ENCODE results near the gene NTRK3. TPM values are rescaled to one million over a fixed set of nuclear protein-coding genes. Genes with fewer than 3 reads are reported as not detected.

NTRK3 gene
- total RNA-seq, 5 donors from 2014 or later (not counting 1 experiment from before 2014, with no cell fraction given): not detected

GRCh38 chr15:88225461-88225860, 31.1 kb downstream of the NTRK3 start:
- Histone ChIP-seq H3K27me3 (replicated peaks in 1 of 2; ENCODE audit: control insufficient read depth in 2 of 2, extremely low read depth in 1 of 2, insufficient read depth in 2 of 2, low read length in 1 of 2) (peaks cover 0 to 28% of the 10 kb centered on the region in 2 experiments), H3K4me1 (ENCODE audit: control insufficient read depth in 1 of 2, extremely low read depth in 1 of 2, insufficient read depth in 2 of 2, low read length in 2 of 2) (no peaks in the 10 kb centered on the region), H3K4me3 (ENCODE audit: control insufficient read depth in 1 of 2, extremely low read depth in 1 of 2, low read length in 1 of 2) (no peak overlapping the region), H3K36me3 (ENCODE audit: control insufficient read depth in 2 of 2, extremely low read depth in 1 of 2, insufficient read depth in 1 of 2, low read length in 1 of 2) (no peaks in the 10 kb centered on the region), H3K27ac (ENCODE audit: low read length) (no peak overlapping the region), H3K9me3 (no peaks in the 10 kb centered on the region)
- 10% methylated on average over 2 of the region's 5 CpGs for WGBS (ENCODE audit: insufficient coverage)
- H3K27me3 Mint-ChIP-seq: peaks cover 13 to 34% of the 10 kb centered on the region in 2 donors
- DNase-seq: no peak
- ATAC-seq (replicated peaks in 1 of 4): no peak
- ChIA-PET CTCF (no interaction called here), POLR2A (no interaction called here)
- H3K27ac Mint-ChIP-seq: no peak overlapping the region
- H3K4me1 Mint-ChIP-seq: no peaks in the 10 kb centered on the region
- no peaks in the 10 kb centered on the region for H3K36me3 Mint-ChIP-seq
- no peaks in the 10 kb centered on the region for H3K9me3 Mint-ChIP-seq
- H3K4me3 Mint-ChIP-seq: no peak overlapping the region

GRCh38 chr15:88223084-88223483, 33.5 kb downstream of the NTRK3 start:
- Histone ChIP-seq H3K4me1 (ENCODE audit: control insufficient read depth in 1 of 2, extremely low read depth in 1 of 2, insufficient read depth in 2 of 2, low read length in 2 of 2) (no peaks in the 10 kb centered on the region), H3K27ac (ENCODE audit: low read length) (no peak overlapping the region), H3K4me3 (ENCODE audit: control insufficient read depth in 1 of 2, extremely low read depth in 1 of 2, low read length in 1 of 2) (no peak overlapping the region), H3K27me3 (replicated peaks in 1 of 2; ENCODE audit: control insufficient read depth in 2 of 2, extremely low read depth in 1 of 2, insufficient read depth in 2 of 2, low read length in 1 of 2) (peaks cover 0 to 23% of the 10 kb centered on the region in 2 experiments), H3K9me3 (no peaks in the 10 kb centered on the region), H3K36me3 (ENCODE audit: control insufficient read depth in 2 of 2, extremely low read depth in 1 of 2, insufficient read depth in 1 of 2, low read length in 1 of 2) (no peaks in the 10 kb centered on the region)
- Mint-ChIP-seq H3K27me3 (peaks cover 3 to 23% of the 10 kb centered on the region in 2 donors), H3K36me3 (no peaks in the 10 kb centered on the region), H3K4me3 (no peak overlapping the region), H3K4me1 (no peaks in the 10 kb centered on the region), H3K27ac (no peak overlapping the region), H3K9me3 (no peaks in the 10 kb centered on the region)
- DNase-seq (no peak), ATAC-seq (replicated peaks in 1 of 4) (no peak)
- ChIA-PET CTCF (interaction anchor here in 1 of 2 donors (0.7 kb wide), 1 partner anchor 449 kb away, joined by 3 read pairs; no protein-coding TSS in a partner anchor), POLR2A (no interaction called here)
- 74% methylated on average over 8 of the region's 14 CpGs for WGBS (ENCODE audit: insufficient coverage)

- Mint-ChIP-seq H3K4me3 (no peak overlapping the region), H3K36me3 (no peaks in the 10 kb centered on the region), H3K9me3 (peaks cover 0 to 4% (median 0%) of the 10 kb centered on the region in 3 donors), H3K27me3 (peaks cover 0 to 17% of the 10 kb centered on the region in 2 donors), H3K4me1 (no peaks in the 10 kb centered on the region), H3K27ac (no peak overlapping the region)
- DNase-seq (no peak), ATAC-seq (replicated peaks in 1 of 4) (no peak)
- 60% methylated on average over 2 of the region's 6 CpGs for WGBS (ENCODE audit: insufficient coverage)
- H3K36me3 ChIP-seq (ENCODE audit: control insufficient read depth in 2 of 2, extremely low read depth in 1 of 2, insufficient read depth in 1 of 2, low read length in 1 of 2): no peaks in the 10 kb centered on the region
- peaks cover 0 to 21% of the 10 kb centered on the region in 2 experiments for H3K27me3 ChIP-seq (replicated peaks in 1 of 2; ENCODE audit: control insufficient read depth in 2 of 2, extremely low read depth in 1 of 2, insufficient read depth in 2 of 2, low read length in 1 of 2)
- H3K9me3 ChIP-seq: no peaks in the 10 kb centered on the region
- H3K4me1 ChIP-seq (ENCODE audit: control insufficient read depth in 1 of 2, extremely low read depth in 1 of 2, insufficient read depth in 2 of 2, low read length in 2 of 2): no peaks in the 10 kb centered on the region
- no peak overlapping the region for H3K4me3 ChIP-seq (ENCODE audit: control insufficient read depth in 1 of 2, extremely low read depth in 1 of 2, low read length in 1 of 2)
- ChIA-PET CTCF (interaction anchor here in 1 of 2 donors (0.5 kb wide), 1 partner anchor 25 kb away, joined by 4 read pairs; no protein-coding TSS in a partner anchor), POLR2A (no interaction called here)
- no peak overlapping the region for H3K27ac ChIP-seq (ENCODE audit: low read length)
Observed at GRCh38 chr15:88221836-88222235, 34.7 kb downstream of the NTRK3 start.

- H3K4me1 ChIP-seq (ENCODE audit: control insufficient read depth in 1 of 2, extremely low read depth in 1 of 2, insufficient read depth in 2 of 2, low read length in 2 of 2): no peaks in the 10 kb centered on the region
- POLR2A ChIA-PET: no interaction called here
- DNase-seq (no peak), ATAC-seq (replicated peaks in 1 of 4) (no peak)
- Mint-ChIP-seq H3K4me1 (no peaks in the 10 kb centered on the region), H3K36me3 (no peaks in the 10 kb centered on the region), H3K27me3 (peaks cover 0 to 13% of the 10 kb centered on the region in 2 donors), H3K4me3 (no peak overlapping the region), H3K9me3 (peaks cover 0 to 4% (median 0%) of the 10 kb centered on the region in 3 donors), H3K27ac (no peak overlapping the region)
- peaks cover 0 to 17% of the 10 kb centered on the region in 2 experiments for H3K27me3 ChIP-seq (replicated peaks in 1 of 2; ENCODE audit: control insufficient read depth in 2 of 2, extremely low read depth in 1 of 2, insufficient read depth in 2 of 2, low read length in 1 of 2)
- CTCF ChIA-PET: no interaction called here
- 85% methylated on average over 3 of the region's 11 CpGs for WGBS (ENCODE audit: insufficient coverage)
- H3K36me3 ChIP-seq (ENCODE audit: control insufficient read depth in 2 of 2, extremely low read depth in 1 of 2, insufficient read depth in 1 of 2, low read length in 1 of 2): no peaks in the 10 kb centered on the region
- no peaks in the 10 kb centered on the region for H3K9me3 ChIP-seq
- H3K27ac ChIP-seq (ENCODE audit: low read length): no peak overlapping the region
- H3K4me3 ChIP-seq (ENCODE audit: control insufficient read depth in 1 of 2, extremely low read depth in 1 of 2, low read length in 1 of 2): no peak overlapping the region
Observed at GRCh38 chr15:88220443-88221335, 35.9 kb downstream of the NTRK3 start.

DNA sequence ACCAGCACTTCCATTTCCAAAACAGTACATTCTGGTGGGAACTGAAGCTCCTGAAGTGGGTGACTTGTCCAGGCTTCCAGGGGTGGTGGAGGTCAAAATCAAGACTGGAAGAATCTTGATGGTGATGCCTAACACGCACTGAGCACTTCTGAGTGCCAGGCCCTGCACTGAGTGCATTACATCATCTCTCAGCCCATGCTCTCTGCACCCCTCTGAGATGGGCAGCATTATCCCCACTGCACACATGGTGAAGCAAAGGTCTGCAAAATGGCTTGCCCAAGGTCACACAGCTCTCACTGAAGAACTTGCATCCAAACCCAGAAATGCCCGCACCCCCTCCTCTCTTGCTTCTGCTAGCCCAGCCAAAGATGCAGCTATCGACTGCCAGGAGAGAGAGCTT, 36.9 kb downstream of the NTRK3 start:
- ChIA-PET CTCF (no interaction called here), POLR2A (no interaction called here)
- Histone ChIP-seq H3K27me3 (replicated peaks in 1 of 2; ENCODE audit: control insufficient read depth in 2 of 2, extremely low read depth in 1 of 2, insufficient read depth in 2 of 2, low read length in 1 of 2) (peaks cover 0 to 12% of the 10 kb centered on the region in 2 experiments), H3K9me3 (no peaks in the 10 kb centered on the region), H3K4me3 (ENCODE audit: control insufficient read depth in 1 of 2, extremely low read depth in 1 of 2, low read length in 1 of 2) (no peak overlapping the region), H3K36me3 (ENCODE audit: control insufficient read depth in 2 of 2, extremely low read depth in 1 of 2, insufficient read depth in 1 of 2, low read length in 1 of 2) (no peaks in the 10 kb centered on the region), H3K27ac (ENCODE audit: low read length) (no peak overlapping the region), H3K4me1 (ENCODE audit: control insufficient read depth in 1 of 2, extremely low read depth in 1 of 2, insufficient read depth in 2 of 2, low read length in 2 of 2) (no peaks in the 10 kb centered on the region)
- WGBS (ENCODE audit: insufficient coverage): 100% methylated on average over 1 of the region's 3 CpGs
- H3K4me1 Mint-ChIP-seq: no peaks in the 10 kb centered on the region
- H3K36me3 Mint-ChIP-seq: no peaks in the 10 kb centered on the region
- no peak overlapping the region for H3K27ac Mint-ChIP-seq
- peaks cover 0 to 8% of the 10 kb centered on the region in 2 donors for H3K27me3 Mint-ChIP-seq
- no peak overlapping the region for H3K4me3 Mint-ChIP-seq
- DNase-seq (no peak), ATAC-seq (replicated peaks in 1 of 4) (no peak)
- H3K9me3 Mint-ChIP-seq: peaks cover 0 to 4% (median 0%) of the 10 kb centered on the region in 3 donors

DNA sequence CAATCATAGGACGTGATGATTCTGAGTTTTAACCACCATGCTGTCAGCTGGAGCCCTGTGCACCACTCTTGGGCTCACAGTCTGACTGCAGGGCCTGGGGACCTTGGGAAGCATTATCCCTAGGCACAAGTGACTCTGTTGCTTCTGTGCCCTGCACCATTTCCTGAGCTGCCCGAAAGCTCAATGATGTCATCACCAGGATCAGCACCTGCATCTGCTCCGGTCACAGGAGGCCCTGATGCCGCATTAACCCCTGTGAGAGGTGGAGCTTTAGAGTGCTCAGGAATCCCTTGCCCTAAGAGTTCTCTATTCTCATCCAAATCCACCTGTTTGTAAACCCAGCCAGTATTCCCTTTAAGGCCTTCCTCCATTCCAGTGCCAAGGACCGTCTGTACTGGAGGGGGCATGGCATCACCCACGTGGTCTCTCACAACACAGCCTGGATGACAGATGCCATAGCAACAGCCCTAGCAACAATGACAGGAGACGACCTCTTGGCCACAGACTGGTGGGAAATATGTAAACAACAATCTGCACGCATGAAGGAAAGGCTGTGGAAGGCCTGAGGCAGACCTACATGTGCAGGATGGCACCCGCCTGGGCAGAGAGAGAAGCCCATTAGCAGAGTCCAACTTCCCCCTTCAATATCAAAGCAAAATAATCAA, 37.9 kb downstream of the NTRK3 start:
- WGBS (ENCODE audit: insufficient coverage): 82% methylated on average over 2 of the region's 9 CpGs
- ChIA-PET POLR2A (no interaction called here), CTCF (no interaction called here)
- Histone ChIP-seq H3K27ac (ENCODE audit: low read length) (no peak overlapping the region), H3K4me3 (ENCODE audit: control insufficient read depth in 1 of 2, extremely low read depth in 1 of 2, low read length in 1 of 2) (no peak overlapping the region), H3K9me3 (no peaks in the 10 kb centered on the region), H3K4me1 (ENCODE audit: control insufficient read depth in 1 of 2, extremely low read depth in 1 of 2, insufficient read depth in 2 of 2, low read length in 2 of 2) (no peaks in the 10 kb centered on the region), H3K27me3 (replicated peaks in 1 of 2; ENCODE audit: control insufficient read depth in 2 of 2, extremely low read depth in 1 of 2, insufficient read depth in 2 of 2, low read length in 1 of 2) (peaks cover 0 to 12% of the 10 kb centered on the region in 2 experiments), H3K36me3 (ENCODE audit: control insufficient read depth in 2 of 2, extremely low read depth in 1 of 2, insufficient read depth in 1 of 2, low read length in 1 of 2) (no peaks in the 10 kb centered on the region)
- Mint-ChIP-seq H3K4me3 (no peak overlapping the region), H3K27me3 (peaks cover 0 to 8% of the 10 kb centered on the region in 2 donors), H3K27ac (no peak overlapping the region), H3K36me3 (no peaks in the 10 kb centered on the region), H3K9me3 (peaks cover 0 to 4% (median 0%) of the 10 kb centered on the region in 3 donors), H3K4me1 (no peaks in the 10 kb centered on the region)
- ATAC-seq (replicated peaks in 1 of 4) (no peak), DNase-seq (no peak)
